GM12864 (cell line): ENCODE measurements around the gene ABCA8.
A peak's percentile ranks its signal among the peaks of the same experiment; 100 is the strongest.

ENCODE experiments used
- DNase-seq: peaks from one replicate; pipeline ENCODE4 v3.0.0-alpha.2; 2011; ENCODE audit warnings: low read depth
- H3K4me3 ChIP-seq: 2 replicates; pipeline ENCODE4 v1.5.1; 2011; ENCODE audit warnings: mild to moderate bottlenecking, low read depth, low read length, control low read depth
- TF ChIP-seq, protein P1 (sequence below): IDR thresholded peaks from 2 replicates; pipeline ENCODE4 v1.5.1; 2011; ENCODE audit warnings: low read depth, mild to moderate bottlenecking, moderate library complexity, low read length, control low read depth, inconsistent platforms; ENCODE audit errors: missing control alignments

ABCA8 gene

DNA sequence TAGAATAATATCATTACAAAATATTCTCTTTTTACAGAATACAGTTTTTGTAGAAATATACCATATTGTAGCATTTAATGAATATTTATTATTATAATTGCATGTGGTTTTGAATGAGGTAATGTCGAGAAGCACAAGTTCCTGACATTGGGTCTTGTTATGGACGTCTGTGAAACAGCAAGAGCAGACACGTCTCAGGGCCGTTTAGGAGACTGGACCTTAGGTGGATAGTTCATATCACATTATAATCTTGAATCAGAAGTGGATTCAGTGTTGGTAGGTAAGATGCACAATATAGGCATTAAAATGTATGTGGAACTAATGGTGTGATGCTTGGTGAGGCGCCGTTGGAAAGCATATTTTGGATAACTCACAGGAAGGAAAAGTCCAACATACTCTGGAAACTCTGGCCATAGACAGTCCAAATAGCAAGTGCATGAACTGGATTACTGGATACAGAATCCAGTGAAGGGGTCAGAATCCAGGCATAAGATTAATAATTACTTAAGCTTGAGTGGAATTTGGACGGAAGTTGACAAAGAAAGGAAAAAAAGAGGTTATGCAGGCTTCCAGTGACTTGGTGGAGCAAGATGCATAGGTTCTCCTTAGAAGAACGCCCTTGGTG is 17.2 kb downstream of the ABCA8 start:
- no peak overlapping the region for H3K4me3 ChIP-seq
- TF ChIP-seq, protein P1, sequence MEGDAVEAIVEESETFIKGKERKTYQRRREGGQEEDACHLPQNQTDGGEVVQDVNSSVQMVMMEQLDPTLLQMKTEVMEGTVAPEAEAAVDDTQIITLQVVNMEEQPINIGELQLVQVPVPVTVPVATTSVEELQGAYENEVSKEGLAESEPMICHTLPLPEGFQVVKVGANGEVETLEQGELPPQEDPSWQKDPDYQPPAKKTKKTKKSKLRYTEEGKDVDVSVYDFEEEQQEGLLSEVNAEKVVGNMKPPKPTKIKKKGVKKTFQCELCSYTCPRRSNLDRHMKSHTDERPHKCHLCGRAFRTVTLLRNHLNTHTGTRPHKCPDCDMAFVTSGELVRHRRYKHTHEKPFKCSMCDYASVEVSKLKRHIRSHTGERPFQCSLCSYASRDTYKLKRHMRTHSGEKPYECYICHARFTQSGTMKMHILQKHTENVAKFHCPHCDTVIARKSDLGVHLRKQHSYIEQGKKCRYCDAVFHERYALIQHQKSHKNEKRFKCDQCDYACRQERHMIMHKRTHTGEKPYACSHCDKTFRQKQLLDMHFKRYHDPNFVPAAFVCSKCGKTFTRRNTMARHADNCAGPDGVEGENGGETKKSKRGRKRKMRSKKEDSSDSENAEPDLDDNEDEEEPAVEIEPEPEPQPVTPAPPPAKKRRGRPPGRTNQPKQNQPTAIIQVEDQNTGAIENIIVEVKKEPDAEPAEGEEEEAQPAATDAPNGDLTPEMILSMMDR: no peak
- no peak for DNase-seq

DNA sequence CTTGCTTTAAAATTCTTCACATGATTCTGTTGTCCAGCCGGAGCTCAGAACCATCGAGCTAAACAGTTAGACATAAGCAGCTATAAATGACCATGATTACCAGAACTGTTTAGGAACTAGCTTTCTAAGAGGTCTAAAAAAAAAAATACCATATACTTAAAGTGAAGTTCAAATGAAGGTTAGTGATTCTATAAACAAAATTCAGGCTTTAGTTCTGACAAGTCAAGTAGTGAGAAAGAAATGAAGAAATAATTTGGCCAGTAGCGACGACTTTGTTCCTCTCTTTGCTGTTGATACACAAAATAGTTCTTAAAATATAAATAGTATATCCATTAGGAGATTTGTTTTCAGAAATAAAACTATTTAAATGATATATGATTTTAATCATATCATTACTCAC is 27.7 kb downstream of the ABCA8 start:
- DNase-seq: no peak
- TF ChIP-seq, protein P1: no peak
- H3K4me3 ChIP-seq: no peak overlapping the region

DNA sequence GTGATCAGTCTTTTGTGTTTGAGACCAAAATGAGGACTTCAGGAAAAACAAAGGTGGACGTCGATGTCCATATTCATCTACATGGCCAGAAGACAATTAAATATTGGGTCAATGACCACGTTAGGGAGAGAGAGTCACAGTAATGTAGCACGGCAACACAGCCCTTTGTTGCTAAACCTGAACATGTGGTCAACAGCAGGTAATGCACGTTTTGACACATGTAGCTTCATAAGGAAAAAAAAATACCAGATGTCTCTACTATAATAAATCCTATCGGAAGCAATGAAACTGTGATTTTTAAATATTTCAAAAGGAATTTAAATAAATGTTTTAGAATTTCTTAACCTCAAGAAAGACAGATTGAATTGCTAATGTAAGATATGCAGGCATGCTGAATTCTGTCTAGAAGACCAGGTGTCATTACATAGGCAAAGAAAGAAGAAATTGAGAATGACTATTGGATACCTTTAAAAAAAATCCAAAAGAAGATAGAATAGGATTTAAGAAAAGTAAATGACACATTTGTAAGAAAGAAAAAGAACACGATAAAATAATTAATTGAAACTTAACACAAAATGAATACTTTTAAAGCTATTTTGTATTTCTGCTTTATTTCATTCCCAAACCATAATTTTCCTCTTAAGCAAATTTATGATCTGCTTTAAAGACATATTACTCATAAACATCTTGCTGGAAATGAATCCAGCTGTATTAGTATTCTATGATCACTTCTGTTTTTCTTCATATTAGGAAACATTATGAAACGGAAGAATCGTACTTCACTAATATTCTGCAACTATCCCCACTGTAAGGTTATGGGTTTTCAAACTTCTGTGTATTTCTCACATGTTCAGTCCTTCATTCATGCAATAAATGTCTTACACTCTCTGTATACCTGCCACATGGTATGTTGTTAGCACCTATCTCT is 30.1 kb downstream of the ABCA8 start:
- DNase-seq: no peak
- TF ChIP-seq, protein P1: no peak
- no peak overlapping the region for H3K4me3 ChIP-seq

DNA sequence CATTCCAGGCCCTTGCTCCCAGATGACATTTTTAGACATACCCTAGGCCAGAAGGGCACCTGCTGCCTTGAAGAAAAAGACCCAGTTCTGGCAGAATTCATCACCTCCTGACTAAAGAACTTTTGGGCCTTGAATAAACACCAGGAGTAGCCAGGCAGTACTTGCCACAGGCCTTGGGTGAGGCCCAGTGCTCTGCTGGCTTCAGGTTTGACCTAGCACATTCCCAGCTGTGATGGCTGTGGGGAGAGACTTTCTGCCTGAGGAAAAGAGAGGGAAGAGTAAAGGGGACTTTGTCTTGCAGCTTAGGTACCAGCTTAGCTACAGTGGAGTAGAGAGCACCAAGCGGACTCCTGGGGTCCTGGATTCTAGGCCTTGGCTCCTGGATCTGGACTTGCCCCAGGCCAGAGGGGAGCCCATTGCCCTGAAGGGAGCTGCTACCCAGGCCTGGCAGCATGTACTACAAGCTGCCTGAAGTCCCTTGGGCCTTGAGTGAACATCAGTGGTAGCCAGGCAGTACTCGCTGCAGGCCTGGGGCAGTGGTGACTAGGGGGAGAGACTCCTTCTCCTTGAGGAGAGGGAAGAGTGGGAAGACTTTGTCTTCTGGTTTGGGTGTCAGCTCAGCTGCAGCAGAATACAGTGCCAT is 44.3 kb downstream of the ABCA8 start:
- TF ChIP-seq, protein P1: no peak
- DNase-seq: no peak
- H3K4me3 ChIP-seq: no peak overlapping the region

DNA sequence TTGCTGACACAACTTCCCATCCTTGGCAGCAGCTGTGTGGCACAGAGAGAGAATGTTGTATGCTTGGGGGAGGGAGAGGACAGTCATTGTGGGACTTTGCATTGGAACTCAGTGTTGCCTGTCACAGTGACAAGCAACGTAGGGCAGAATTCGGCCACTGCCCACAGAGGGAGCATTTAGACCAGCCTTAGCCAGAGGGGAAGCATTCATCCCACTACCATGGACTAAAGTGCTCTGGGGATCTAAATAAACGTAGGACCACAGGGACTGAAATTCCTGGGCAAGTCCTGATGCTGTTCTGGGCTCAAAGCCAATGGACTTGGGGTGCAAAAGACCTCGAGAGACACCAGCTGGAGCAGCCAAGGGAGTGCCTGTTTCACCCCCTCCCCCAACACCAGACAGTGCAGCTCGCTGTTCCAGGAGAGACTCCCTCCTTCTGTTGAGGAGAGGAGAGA is 44.9 kb downstream of the ABCA8 start:
- H3K4me3 ChIP-seq: no peak overlapping the region
- DNase-seq: no peak
- TF ChIP-seq, protein P1: no peak

DNA sequence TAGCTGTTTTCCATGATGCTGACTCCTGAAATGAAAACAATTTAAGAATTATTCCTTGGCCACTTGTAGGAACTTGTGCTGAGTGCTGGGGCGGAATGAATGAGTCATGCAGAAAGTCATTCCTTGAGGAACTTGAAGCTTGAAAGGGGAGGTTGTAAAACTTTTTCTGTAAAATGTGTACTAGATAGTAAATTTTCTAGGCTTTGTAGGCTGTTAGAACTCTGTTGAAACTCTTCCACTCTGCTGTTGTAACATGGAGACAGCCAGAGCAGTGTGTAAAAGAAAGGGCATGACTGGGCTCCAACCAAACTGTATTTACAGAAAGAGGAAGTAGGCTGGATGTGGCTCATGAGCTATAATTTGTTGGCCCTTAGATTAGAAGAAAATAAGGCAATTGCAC is 46.1 kb downstream of the ABCA8 start:
- H3K4me3 ChIP-seq: no peak overlapping the region
- peak; percentile 22 for DNase-seq
- TF ChIP-seq, protein P1: no peak
